Prostate gland (tissue), 2 donors: ENCODE data around the gene NACC1.

Source experiments
- CTCF ChIP-seq, 4 experiments: fragments of 200-600 bp in 2 of 4; fragments of 450-650 bp in 2 of 4; sonication (generic) in 2 of 4; IDR thresholded peaks; 1 replicate in 3 of 4; 2 replicates in 1 of 4; pipeline ENCODE4 v1.5.1; 2016 to 2019; ENCODE audit warnings: antibody characterized with exemption in 4 of 4, mild to moderate bottlenecking in 2 of 4, moderate library complexity in 2 of 4
- POLR2A ChIP-seq: fragments of 450-650 bp; IDR thresholded peaks from one replicate; pipeline ENCODE4 v1.6.1; 2016; ENCODE audit warnings: antibody characterized with exemption, mild to moderate bottlenecking
- POLR2AphosphoS5 ChIP-seq: sonication (generic); formaldehyde crosslinking; IDR thresholded peaks from one replicate; pipeline ENCODE4 v1.6.1; 2017; ENCODE audit warnings: antibody characterized with exemption

- TF ChIP-seq POLR2A (no peak), CTCF (IDR thresholded peaks at IDR 0.05) (no peak), POLR2AphosphoS5 (no peak)
Observed at GRCh38 chr19:13100841-13101589, 17.0 kb upstream of the NACC1 start.
